ENCODE data around the gene GNL3.

- TF ChIP-seq CTCF (IDR thresholded peaks at IDR 0.05; ENCODE audit: low read depth, low read length) (no peak), POLR2A (IDR thresholded peaks at IDR 0.05; ENCODE audit: extremely low read depth, insufficient read length) (no peak), MYC (IDR thresholded peaks at IDR 0.05; ENCODE audit: low read depth, low read length) (no peak)
- TF ChIP-seq, protein P1, sequence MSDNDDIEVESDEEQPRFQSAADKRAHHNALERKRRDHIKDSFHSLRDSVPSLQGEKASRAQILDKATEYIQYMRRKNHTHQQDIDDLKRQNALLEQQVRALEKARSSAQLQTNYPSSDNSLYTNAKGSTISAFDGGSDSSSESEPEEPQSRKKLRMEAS (IDR thresholded peaks at IDR 0.05; ENCODE audit: low read depth, low read length) = no peak
Measured at GRCh38 chr3:52671676-52672075, 14.2 kb upstream of the GNL3 start.

Data from NB4 (cell line).